HG02938 (cell line): ENCODE data around the gene ARRDC4.
A peak's percentile ranks its signal among the peaks of the same experiment; 100 is the strongest.

Experiments used
- ATAC-seq: cut with Tn5 transposase; IDR thresholded peaks from one replicate; pipeline ENCODE4 v1.9.1; 2021; ENCODE audit warnings: mild to moderate bottlenecking, moderate library complexity; ENCODE audit not compliant: unreplicated experiment

The ARRDC4 gene, protein sequence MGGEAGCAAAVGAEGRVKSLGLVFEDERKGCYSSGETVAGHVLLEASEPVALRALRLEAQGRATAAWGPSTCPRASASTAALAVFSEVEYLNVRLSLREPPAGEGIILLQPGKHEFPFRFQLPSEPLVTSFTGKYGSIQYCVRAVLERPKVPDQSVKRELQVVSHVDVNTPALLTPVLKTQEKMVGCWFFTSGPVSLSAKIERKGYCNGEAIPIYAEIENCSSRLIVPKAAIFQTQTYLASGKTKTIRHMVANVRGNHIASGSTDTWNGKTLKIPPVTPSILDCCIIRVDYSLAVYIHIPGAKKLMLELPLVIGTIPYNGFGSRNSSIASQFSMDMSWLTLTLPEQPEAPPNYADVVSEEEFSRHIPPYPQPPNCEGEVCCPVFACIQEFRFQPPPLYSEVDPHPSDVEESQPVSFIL

DNA sequence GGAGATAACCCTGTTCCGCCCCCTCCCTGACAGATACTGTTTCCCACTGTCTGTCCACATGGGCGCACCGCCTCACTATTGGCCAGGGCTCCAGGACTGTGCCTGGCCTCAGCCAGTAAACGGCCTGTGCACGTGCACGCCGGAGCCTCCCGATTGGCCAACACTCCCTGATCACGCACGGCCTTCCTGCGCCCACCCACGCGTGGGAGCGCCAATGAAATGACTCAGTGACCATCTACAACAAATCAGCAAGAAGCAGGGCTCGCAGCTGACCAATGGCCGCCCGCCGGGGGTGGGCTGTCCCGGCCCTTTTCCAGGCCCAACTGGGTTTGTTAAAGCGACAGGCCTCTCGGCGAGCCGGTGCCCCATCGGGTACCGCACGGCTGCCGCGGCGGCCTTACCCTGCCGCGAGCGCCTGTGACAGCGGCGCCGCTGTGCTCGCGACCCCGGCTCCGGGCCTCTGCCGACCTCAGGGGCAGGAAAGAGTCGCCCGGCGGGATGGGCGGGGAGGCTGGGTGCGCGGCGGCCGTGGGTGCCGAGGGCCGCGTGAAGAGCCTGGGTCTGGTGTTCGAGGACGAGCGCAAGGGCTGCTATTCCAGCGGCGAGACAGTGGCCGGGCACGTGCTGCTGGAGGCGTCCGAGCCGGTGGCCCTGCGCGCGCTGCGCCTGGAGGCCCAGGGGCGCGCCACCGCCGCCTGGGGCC is at the start of gene ARRDC4:
ARRDC4 (plus strand) TSS at position 340 of the 703 bp plus-strand sequence; CDS start at position 499, 159 bp downstream.
- ATAC-seq = peak; percentile 92

DNA sequence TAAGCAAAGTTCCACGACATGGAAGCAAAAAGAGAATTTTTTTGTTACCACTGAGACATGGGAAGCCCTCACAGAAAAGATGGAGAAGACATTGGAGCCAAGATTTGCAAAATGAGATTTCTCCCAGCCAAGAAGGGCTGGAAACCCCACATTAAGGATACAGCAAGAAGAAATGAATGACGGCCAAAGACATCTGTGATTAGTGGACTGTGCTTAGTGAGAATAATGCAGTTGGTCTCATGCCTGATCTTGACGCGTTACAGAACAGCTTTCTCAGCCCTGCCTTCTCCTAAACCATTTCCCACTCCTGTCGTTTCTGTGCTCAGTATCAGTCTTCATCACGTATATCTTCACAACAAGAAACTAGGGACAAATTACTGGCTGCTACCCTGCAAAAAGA is 45.8 kb upstream of the ARRDC4 start:
- ATAC-seq = no peak

DNA sequence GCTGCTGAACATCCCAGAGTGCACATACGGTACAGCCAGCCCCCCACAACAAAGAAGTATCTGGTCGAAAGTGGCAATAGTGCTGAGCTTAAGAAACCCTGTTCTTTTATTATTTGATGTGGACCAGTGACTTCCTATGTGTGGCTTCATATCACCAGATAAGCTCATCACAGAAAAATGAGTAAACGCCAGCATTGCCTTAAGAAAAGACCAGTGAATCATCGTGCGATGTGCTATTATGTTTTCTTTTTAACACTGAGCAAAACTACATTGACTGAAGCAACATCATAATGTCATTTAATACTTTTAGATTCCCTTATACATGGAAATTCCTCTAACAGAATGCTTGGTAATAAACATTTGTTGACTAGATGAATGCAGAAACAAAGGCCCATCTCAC is 45.2 kb upstream of the ARRDC4 start:
- no peak for ATAC-seq

DNA sequence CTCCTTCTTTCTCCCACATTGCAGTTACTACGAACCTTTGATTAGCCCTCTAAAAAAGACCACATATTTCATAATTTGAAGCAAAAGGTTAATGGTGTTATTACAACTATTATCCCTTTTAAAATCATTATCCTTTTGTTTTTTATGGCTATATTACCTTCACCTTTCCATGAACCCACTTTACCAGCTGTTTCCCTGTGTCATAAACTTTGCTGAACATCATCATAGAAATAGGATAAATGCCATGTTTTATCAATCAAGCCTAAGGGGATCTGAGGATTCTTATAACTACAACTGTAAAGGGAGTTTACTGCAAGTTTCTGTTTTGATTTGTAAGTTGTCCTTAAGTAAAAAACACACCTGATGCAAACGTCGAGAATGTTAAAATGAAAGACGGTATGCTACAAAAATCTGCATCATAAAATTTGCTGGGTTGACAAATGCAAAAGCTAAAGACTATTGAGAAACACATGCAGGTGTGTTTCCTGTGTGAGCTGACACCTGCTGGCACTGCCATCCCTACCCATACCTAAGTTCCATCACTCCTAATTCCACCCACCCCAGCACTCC is 39.1 kb upstream of the ARRDC4 start:
- ATAC-seq = no peak

DNA sequence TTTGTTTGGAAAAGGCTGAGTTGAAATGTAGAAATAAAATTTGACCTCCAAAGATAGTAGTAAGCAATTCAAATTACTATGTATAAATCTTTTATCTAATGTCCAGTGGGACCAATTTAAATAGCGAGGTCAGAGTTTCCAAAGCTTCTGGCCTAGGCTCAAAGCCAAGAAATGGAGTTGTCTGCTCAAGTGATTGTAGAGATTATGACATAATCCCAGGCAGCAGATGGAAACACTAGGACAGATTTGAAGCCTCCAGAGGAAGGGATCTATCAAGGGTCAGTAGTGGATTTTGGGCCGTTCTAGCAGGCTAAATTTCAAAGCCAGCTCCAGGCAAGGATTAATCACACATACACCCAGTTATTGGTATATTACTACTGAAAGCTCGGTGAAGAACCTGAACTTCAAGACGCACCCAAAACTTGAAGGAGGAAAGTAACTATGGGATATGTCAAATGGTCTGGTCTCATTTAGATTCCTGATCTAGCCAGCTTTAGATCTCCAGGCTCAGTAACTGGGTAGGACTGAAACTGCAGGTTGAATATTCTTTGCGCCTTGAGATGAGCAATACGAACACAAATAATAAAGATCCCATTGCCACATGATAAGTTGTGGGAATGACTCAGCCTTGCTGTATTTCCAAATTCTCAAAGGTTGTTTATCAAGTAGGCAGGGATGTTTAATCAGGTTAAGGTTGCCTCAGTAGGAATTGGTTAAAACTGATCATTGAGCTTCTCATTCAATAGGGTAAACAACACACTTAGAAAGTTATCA is 30.9 kb upstream of the ARRDC4 start:
- ATAC-seq = no peak

DNA sequence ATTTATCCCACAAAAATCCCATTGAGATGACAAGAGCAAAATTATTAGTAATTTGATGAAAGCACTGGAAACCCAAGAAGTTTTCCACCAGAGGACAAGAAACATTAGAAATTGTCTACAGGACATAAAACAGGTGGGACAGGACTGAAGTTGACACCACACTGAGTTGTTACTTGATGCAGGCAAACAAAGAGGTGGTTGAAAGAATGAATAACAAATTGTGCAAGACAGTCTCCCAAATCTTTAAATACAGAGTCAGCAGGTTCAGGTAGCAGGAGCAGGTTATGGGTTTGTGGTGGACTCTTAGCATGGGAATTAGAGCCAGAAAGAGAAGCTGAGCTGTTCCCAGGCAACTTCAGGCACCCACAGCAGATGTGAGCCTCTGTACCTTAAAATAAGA is 30.3 kb upstream of the ARRDC4 start:
- ATAC-seq = no peak

DNA sequence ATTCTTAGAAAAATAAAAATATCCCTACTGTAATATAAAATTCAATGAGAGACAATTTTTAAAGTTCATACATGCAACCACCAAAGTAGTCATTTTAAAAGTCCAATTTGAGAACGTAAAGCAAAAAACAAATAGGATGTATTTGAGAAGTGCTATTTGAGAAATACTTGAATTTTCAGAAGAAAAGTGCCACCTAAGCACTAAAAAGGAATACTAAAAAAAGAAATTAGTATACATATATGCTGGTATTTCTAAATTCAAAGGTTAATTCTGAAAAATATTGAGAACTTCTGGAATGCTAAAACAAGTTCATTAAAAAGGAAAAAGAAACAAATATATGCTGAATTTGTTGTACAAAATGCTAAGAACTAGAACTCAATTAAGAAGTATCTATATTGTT is 29.2 kb upstream of the ARRDC4 start:
- no peak for ATAC-seq

DNA sequence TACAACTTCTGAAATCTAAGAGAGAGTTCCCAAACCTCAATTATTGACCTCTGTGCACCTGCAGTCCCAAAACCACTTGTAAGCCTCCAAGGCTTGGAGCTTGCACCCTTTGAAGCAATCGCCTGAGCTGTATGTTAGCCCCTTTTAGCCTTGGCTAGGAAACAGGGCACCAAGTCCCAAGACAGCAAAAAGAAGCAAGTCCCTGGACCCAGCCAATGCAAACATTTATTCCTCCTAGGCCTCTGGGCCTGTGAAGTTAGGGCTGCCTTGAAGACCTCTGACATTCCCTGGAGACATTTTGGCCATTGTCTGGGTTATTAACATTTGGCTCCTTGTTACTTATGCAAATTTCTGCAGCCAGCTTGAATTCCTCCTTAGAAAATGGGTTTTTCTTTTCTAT is 26.9 kb upstream of the ARRDC4 start:
- ATAC-seq = no peak

DNA sequence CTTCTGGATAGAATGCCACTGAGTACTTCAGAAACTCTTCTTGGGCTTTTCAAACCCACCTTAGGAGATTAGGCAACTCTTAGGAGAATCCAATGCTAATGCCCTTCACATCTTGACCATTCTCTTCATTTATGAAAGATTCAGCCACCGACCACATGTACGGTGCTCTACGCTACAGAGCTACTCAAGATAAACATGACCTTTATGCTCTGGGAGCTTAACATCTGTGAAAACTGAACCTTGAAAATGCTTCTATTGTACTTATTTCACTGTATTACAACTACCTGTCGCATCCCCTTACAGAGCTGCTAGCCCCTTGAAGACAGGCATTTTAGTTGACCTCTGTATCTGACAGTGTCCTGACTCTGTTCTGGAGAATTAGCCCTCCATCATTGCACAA is 19.5 kb upstream of the ARRDC4 start:
- no peak for ATAC-seq

DNA sequence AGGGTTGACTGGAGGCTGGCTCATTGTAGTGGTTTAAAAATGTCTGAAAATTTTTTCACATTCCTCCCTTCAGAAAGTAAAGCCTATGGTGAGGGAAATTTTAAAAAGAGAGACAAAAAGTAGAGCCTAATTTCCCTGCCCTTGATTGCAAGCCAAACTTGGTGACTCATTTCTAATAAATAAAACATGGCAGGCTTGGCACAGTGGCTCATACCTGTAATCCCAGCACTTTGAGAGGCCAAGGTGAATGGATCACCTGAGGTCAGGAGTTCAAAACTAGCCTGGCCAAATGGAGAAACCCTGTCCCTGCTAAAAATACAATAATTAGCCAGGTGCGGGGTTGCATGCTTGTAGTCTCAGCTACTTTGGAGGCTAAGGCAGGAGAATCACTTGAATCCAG is 18.9 kb upstream of the ARRDC4 start:
- ATAC-seq = no peak

DNA sequence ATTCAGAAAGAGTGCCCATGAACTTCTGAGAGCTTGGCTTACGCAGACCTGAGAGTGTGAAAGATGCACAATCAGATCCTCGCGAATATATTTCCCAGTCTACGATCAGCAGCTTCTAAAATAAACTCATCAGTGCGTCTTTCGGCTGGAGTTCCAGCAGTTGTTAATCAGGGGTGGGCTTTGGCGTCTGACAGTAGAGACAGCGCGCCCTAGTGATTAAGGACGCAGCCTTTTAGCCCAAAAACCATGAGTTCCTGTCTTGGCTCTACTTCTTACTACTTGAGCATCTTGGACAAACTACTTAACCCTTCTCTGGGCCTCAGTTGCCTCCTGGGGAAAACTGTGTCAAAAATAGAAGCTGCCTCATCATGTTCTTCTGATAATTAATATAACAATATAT is 15.8 kb upstream of the ARRDC4 start:
- no peak for ATAC-seq

DNA sequence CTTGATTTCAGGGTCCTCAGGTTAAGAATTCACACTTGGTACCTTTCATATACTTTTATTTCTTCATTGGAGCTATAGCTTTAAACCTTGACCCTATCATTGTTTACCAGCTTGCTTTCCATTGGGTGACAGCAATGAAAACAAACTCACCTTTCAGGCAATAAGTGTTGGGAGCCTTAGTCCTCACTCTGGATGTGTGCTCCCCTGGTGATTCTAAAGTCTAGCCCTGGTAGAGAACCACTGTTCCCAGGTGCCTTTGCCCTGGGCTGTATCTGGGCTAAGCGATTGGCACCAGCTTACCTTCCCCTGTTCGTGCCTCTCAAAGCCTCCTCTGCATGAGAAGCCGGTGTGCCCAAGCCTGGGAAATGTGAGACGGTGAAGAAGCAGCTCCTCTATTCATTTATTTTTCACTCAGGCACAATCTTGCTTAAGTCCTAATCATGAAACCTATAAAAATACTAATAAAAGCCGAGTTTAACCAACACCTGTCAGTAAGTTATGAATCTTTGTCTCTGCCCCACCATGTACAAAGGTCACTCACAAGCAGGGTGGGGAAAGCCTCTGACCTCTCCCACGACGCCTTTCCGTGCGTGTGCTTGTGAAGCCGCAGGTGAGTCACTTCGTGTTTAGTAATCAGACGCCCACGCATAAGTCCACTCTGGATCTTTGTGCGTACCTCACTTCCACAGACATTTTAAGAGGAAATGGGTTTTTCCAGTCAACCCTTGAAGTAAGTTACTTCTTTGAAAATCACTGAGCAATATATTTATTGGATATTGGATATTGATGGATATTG is 12.8 kb upstream of the ARRDC4 start:
- no peak for ATAC-seq

DNA sequence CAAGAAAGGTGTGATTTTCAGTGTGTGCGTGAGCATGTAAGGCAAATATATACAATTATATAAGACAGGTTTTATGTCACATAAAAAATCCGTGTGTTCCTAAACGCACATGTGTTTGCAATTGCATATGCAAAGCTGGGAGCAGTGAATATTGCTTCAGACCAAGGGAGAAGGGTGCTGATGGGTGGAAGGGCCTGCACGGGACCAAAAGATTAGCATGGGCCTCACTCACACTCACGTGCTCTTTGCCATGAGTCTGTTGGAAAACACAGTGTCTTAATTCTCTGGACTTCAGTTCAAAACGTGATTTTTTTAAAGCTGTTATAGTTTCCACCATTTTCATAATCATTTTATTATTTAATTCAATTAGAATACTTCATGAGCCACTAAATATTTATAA is 7.2 kb upstream of the ARRDC4 start:
- no peak for ATAC-seq

DNA sequence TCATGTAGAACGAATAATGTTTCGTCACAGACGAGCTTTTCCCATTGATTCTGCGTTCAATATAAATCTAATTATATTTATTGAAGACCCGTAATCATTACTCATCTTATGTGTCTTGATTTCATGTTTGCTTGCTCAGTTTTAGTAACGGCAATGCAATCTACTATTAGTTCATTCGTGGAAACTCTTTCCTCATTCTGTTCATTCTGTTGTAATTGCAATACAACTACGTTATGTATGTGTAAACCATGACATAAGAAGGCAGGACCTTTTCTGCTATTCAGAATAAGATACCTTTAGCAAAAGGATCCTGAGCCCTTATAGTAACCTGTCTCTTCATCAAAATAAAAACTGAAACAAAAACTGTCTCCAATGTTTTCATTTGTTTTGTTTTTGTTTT is 6.8 kb upstream of the ARRDC4 start:
- no peak for ATAC-seq

DNA sequence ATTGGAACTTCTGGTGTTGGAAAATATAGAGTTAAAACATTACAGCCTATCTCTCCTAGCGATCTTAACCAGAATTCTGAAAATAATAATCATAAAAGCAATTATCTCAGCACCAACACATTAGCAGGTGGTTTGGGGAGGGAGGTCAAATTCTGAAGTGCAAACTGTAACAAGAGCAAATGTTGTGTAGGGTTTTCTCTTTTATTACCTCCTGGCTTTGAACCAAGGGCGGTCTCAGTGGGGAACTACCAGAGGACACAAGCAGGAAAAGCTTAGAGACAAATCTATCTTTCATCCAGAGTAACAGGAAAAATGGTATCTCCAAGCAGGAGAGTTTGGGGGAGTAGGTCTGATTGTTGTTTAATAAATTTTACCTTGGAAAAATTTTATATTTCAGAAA is 5.5 kb upstream of the ARRDC4 start:
- ATAC-seq = no peak

DNA sequence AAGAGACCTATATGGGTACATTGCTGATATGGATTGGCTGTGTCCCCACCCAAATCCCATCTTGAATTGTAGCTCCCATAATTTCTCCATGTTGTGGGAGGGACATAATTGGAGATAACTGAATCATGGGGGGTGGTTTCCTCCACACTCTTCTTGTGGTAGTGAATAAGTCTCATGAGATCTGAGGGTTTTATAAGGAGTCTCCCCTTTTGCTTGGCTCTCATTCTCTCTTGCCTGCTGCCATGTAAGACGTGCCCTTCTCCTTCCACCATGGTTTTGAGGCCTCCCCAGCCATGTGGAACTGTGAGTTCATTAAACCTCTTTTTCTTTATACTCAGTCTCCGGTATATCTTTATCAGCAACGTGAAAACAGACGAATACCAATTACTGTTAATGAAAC is 5.0 kb upstream of the ARRDC4 start:
- no peak for ATAC-seq

DNA sequence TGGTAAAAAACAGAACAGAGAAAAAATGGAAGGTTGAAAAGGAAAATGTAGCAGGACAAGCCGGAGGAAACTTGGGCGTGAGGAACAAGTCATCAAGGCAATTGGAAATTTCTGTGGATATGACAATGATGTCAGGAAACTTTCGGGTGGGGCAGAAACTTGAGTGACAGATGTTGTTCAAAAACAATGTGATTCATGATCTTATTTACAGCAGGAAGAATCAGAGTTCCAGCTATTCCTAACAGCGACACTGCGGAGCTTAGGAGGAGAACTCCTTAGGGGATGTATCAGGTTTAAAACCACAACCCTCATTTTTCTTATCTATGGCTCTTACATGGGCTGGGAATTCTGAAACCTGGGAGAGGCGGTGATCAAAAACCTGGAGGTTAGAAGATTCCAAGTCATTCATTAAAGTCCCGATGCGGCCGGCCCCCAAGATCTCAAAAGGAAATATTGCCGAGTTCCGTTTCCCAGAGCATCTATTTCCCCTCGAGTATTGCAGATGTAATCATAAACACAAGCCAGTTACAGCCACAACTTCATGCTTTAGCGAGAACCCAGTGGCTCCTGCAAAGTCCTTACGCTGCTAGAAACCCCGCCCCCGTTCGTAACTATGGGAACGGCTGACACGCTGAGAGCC is 659 bp upstream of the ARRDC4 start:
- no peak for ATAC-seq

DNA sequence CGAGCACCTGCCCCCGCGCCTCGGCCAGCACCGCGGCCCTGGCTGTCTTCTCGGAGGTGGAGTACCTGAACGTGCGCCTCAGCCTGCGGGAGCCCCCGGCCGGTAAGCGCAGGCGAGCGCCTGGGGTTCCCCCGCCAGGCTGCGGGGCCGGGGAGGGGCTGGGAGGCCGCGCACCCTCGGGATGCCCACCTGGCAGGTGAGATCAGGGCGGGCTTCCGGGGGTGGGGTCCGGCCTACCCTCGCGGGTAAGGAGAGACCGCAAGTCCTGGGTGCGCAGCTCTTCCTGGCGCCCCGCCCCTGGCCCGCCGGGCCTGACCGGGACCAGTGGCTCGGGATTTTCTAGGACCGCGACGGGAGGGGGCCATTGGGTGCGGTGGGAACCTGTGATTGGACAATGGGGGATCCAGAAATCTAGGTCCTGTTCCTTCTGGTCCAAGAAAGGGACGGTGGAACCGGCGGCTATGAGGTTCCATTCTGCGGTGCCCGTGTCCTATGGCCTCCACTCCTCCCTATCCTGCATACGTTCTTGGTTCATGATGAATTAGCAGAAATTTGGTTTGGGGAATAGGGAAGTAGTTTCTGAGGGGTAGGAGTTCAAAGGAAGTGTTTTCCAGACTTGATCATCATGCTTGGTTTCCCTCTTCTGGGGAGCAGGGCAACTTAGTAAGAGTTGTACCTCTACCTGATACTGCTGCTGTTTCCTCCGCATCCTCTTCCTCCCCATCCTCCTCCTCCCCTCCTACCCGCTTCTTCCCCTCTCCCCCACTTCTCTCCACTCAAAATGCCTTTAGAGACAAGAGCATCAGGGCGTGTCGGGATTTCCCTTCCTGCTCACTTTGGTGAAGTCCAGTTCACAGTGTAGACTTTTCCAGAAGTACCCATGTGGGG is 808 bp downstream of the ARRDC4 start:
- ATAC-seq = no peak

DNA sequence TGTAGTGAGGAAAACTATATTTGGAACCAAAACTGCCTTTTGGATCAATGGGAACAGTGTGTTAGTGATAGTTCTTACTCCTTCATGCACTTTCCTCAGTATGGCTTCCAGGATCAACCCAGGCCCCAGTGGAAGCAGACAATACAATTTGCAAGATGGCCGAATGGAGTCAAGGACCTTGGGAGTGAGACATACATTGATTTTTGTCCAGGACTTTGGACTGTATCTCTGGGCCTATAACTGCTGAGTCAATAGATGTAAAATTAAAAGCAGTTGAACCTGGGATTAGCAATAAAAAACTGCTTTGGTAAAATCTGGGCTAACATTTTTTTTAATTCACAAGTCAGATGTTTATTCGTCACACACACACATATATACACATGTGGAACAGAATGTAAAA is 1.8 kb downstream of the ARRDC4 start:
- no peak for ATAC-seq
